Measurements from ENCODE around the gene MIB2.

The MIB2 gene

GRCh38 chr1:1614204-1614953, 921 bp upstream of the MIB2 start:
- DNase-seq (ENCODE audit: low read depth) = peak; percentile 60

GRCh38 chr1:1614954-1615255, 395 bp upstream of the MIB2 start:
- DNase-seq (ENCODE audit: low read depth) = no peak

- peak; percentile 14 for DNase-seq (ENCODE audit: low read depth)
Observed at GRCh38 chr1:1616045-1616790, 918 bp downstream of the MIB2 start.

GRCh38 chr1:1616838-1617237, 1.5 kb downstream of the MIB2 start:
- no peak for DNase-seq (ENCODE audit: low read depth)

- DNase-seq (ENCODE audit: low read depth) = no peak
Observed at GRCh38 chr1:1617516-1617915, 2.2 kb downstream of the MIB2 start.

- no peak for DNase-seq (ENCODE audit: low read depth)
Observed at GRCh38 chr1:1617925-1618324, 2.6 kb downstream of the MIB2 start.

- no peak for DNase-seq (ENCODE audit: low read depth)
Observed at GRCh38 chr1:1618396-1619068, 3.2 kb downstream of the MIB2 start.

- no peak for DNase-seq (ENCODE audit: low read depth)
Observed at GRCh38 chr1:1619917-1620361, 4.6 kb downstream of the MIB2 start.

GRCh38 chr1:1620433-1621139, 5.3 kb downstream of the MIB2 start:
- no peak for DNase-seq (ENCODE audit: low read depth)

DNA sequence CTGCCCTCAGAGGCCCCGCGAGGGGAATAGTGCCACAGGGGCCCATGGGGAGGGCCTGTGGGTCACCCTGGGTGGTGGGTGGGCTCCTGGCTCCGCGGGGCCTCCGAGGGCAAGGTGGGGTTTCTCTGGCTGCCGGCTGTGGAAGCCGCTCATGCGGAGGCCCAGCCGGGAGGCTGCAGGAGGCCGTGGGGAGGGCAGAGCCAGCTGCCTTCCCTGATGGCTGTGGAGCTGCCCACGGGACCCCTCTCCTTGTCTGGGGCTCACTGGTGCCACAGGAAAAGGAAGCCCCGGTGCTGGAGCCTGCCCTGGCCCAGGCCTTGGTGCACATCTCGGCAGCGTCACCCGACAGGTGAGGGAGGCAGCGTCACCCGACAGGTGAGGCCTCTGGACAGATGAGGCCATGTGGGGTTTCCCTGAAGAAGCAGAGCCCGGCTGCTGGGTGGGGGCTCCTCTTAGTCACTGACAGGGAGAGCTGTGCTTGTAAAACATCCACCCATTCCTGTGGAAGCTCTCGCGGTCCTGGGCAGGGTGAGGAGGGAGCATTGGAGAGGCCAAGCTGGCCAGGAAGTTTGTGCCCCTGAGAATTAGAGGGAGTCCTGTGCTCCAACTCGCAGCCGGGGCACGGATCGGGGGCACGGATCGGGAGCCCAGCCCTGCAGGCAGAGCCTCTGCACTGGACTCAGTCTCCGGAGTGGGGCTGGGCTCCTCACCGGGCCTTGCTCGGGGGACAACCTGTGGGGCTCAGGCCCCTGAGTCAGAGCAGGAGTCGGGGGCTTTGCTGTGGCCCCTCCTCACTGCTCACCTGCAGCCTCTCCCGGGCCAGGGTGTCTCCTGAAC, 6.1 kb downstream of the MIB2 start:
- no peak for DNase-seq (ENCODE audit: low read depth)

DNA sequence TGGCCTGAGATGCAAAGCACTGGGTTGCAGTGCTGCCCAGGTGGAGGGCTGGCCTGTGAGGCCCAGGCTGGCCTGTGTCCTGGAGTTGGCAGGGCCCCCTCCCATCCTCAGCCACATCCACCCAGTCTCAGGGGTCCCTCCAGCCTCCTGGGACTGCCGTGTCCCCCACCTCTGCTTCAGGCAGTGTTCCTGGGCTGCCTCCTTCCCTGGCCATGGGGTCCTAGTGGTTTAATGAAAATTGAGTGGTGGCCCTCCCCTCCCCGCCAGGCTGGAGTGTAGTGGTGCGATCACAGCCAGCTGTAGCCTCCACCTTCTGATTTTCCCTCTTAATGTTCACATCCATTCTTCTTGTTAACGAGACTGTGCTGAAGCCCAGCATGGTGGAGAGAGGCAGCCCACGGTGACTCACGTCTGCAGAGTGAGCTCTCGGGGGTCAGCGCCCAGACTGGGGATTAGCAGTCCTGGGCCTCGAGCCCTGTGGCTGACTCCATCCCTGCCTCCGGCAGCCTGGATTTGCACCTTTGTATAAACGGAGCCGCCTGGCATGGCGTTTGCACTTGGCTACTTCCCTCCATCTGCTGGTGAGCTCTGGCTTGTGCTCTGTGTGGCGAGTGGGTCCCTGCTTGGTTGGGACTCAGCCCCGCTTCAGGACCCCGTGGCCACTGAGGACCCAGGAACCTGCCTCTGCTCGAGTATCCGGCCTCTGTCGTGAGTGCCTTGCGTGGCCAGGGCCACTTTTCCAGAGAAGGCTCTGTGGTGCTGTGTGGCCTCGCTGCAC, 6.9 kb downstream of the MIB2 start:
- no peak for DNase-seq (ENCODE audit: low read depth)

- DNase-seq (ENCODE audit: low read depth) = no peak
Observed at GRCh38 chr1:1622788-1623094, 7.4 kb downstream of the MIB2 start.

- DNase-seq (ENCODE audit: low read depth) = no peak
Observed at GRCh38 chr1:1623181-1623630, 7.9 kb downstream of the MIB2 start.

- no peak for DNase-seq (ENCODE audit: low read depth)
Observed at GRCh38 chr1:1623631-1624442, 8.5 kb downstream of the MIB2 start.

GRCh38 chr1:1624443-1625403, 9.4 kb downstream of the MIB2 start:
- DNase-seq (ENCODE audit: low read depth) = no peak

DNA sequence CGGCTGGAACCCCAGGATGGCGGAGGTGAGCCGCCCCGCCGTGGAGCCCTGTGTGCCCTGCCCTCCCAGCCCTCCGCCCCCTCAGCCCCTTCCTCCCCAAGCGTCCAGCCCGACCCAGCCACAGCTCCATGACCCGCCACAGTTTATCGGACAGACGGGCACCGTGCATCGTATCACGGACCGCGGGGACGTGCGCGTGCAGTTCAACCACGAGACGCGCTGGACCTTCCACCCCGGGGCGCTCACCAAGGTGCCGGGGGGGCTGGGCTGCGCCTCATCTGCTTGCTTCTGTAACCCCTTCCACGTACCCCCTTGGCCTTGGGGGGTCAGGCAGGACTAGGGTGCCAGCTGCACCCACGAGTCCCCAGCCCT, 10.1 kb downstream of the MIB2 start:
- no peak for DNase-seq (ENCODE audit: low read depth)

DNA sequence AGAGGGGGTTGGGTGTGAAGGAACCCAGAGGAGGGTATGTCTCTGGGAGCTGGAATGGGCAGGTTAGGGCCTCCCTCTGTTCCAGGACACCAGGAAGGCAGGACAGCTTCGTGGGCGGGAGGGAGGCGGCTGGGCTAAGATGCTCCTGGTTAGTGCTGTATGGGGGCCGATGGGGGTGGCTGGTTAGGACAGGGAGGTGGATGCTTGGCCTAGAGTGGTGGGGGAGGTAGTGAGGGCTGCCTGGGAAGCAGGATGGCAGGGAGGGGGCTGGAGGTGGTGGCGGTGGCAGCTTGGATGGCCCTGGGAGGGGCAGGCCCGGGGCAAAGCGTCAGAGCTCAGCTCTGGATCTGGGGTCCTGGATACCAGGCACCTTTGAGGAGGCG, 10.5 kb downstream of the MIB2 start:
- no peak for DNase-seq (ENCODE audit: low read depth)

GRCh38 chr1:1626207-1627141, 11.2 kb downstream of the MIB2 start:
- no peak for DNase-seq (ENCODE audit: low read depth)

Measured in stimulated activated CD4-positive, alpha-beta T cell treated with anti-CD3 and anti-CD28 coated beads, Interleukin-2, amount 100 ng/mL, for 4 hours (primary cell).